ENCODE measurements around the gene IQCM.

DNA sequence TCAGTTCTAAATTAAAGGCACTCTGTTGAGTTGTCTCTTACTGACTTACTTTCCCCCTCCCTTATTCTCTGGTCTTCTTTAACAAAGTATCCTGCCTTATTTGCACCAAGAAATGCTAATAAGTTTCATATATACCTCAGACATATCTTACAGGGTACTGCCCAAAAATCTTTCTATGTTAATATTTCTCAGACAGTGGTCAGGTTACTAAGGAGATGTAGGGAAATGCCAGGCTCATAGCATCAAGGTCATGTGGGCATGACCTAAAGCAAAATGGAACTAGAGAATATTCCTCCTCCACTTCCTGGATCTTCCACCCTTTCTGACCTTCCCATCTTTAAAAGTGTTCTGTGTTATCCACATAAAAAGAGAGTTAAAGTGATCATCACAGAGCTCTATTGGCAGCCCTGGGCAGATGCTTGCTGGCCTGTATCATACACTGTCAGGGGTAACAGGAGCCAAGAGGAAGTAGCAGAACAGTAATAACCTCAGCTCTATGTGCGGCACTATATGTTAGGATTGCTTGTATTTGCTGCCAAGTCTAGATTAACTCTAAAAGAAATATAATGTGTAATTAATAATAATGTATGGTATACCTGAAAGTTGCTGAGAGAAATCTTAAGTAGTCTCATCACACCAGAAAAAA lies 74.3 kb downstream of the IQCM start:
- TF ChIP-seq EZH2 (IDR thresholded peaks at IDR 0.05; ENCODE audit: low read length, missing control alignments) = no peak
- TF ChIP-seq CTCF (conservative IDR thresholded peaks at IDR 0.05 in 1 of 2, IDR thresholded peaks at IDR 0.05 in 1 of 2; ENCODE audit: low read depth in 1 of 2, low read length in 2 of 2) = no peak
